Ishikawa (cell line): ENCODE data around the gene HSPB6.
A peak's percentile ranks its signal among the peaks of the same experiment; 100 is the strongest.

Experiments
- CEBPB ChIP-seq: IDR thresholded peaks from 2 replicates; pipeline ENCODE4 v1.6.1; 2012
- CREB1 ChIP-seq: IDR thresholded peaks from 2 replicates; pipeline ENCODE4 v1.6.1; 2012; ENCODE audit warnings: low read depth
- EGR1 ChIP-seq: IDR thresholded peaks from 2 replicates; pipeline ENCODE4 v1.6.1; 2012
- EP300 ChIP-seq: IDR thresholded peaks from 2 replicates; pipeline ENCODE4 v1.6.1; 2012; ENCODE audit warnings: borderline replicate concordance
- FOXM1 ChIP-seq: IDR thresholded peaks from 2 replicates; pipeline ENCODE4 v1.6.1; 2012; ENCODE audit warnings: low read depth, borderline replicate concordance
- MAX ChIP-seq: IDR thresholded peaks from 2 replicates; pipeline ENCODE4 v1.6.1; 2012
- NFIC ChIP-seq: IDR thresholded peaks from 2 replicates; pipeline ENCODE4 v1.6.1; 2012
- RAD21 ChIP-seq: IDR thresholded peaks from 2 replicates; pipeline ENCODE4 v1.6.1; 2012; ENCODE audit warnings: low read depth
- REST ChIP-seq: IDR thresholded peaks from 2 replicates; pipeline ENCODE4 v1.6.1; 2012; ENCODE audit warnings: low read depth, mild to moderate bottlenecking
- TAF1 ChIP-seq: IDR thresholded peaks from 2 replicates; pipeline ENCODE4 v1.6.1; 2012; ENCODE audit warnings: low read depth, mild to moderate bottlenecking
- TCF12 ChIP-seq: IDR thresholded peaks from 2 replicates; pipeline ENCODE4 v1.6.1; 2012; ENCODE audit warnings: low read depth
- TEAD4 ChIP-seq: IDR thresholded peaks from 2 replicates; pipeline ENCODE4 v1.6.1; 2012
- USF1 ChIP-seq: IDR thresholded peaks from 2 replicates; pipeline ENCODE4 v1.6.1; 2012
- YY1 ChIP-seq: IDR thresholded peaks from 2 replicates; pipeline ENCODE4 v1.6.1; 2012; ENCODE audit warnings: low read depth
- ZBTB7A ChIP-seq: IDR thresholded peaks from 2 replicates; pipeline ENCODE4 v1.6.1; 2012; ENCODE audit warnings: low read depth

HSPB6 gene

GRCh38 chr19:35740423-35741202 lies 16.2 kb downstream of the HSPB6 start:
- no peak for TF ChIP-seq FOXM1
- TF ChIP-seq TAF1, result 0 out of 2 replicates have a peak, but pooled peaks have one; percentile 24
- peak; percentile 34; the same call in 1 of the 2 replicates for TF ChIP-seq NFIC
- TF ChIP-seq TEAD4, result peak; percentile 15; the same call in 1 of the 2 replicates
- TF ChIP-seq EP300, result no peak
- no peak for TF ChIP-seq REST
- TF ChIP-seq RAD21, result peak; percentile 9; the same call in 1 of the 2 replicates
- no peak for TF ChIP-seq CREB1
- peak; percentile 89 for TF ChIP-seq CEBPB
- TF ChIP-seq MAX, result peak; percentile 79
- TF ChIP-seq ZBTB7A, result peak; percentile 83; the same call in 1 of the 2 replicates
- TF ChIP-seq USF1, result no peak
- 0 out of 2 replicates have a peak, but pooled peaks have one; percentile 27 for TF ChIP-seq EGR1
- no peak; the same call in 1 of the 2 replicates for TF ChIP-seq TCF12
- no peak for TF ChIP-seq YY1

- TF ChIP-seq EP300, result no peak
- no peak for TF ChIP-seq CEBPB
- no peak for TF ChIP-seq CREB1
- TF ChIP-seq TAF1, result no peak
- TF ChIP-seq YY1, result no peak
- no peak for TF ChIP-seq EGR1
- no peak for TF ChIP-seq ZBTB7A
- no peak for TF ChIP-seq MAX
- TF ChIP-seq NFIC, result no peak
- no peak for TF ChIP-seq USF1
- no peak for TF ChIP-seq TCF12
- no peak for TF ChIP-seq FOXM1
- no peak for TF ChIP-seq REST
- no peak for TF ChIP-seq RAD21
- no peak for TF ChIP-seq TEAD4
Observed at GRCh38 chr19:35740108-35740422, 16.8 kb downstream of the HSPB6 start.

- TF ChIP-seq USF1 (no peak), NFIC (no peak), FOXM1 (no peak), MAX (no peak)
Observed at GRCh38 chr19:35739275-35740107, 17.3 kb downstream of the HSPB6 start.

- TF ChIP-seq CEBPB, result no peak
- TF ChIP-seq RAD21, result no peak
- TF ChIP-seq YY1, result no peak
- TF ChIP-seq USF1, result no peak
- TF ChIP-seq MAX, result no peak
- TF ChIP-seq REST, result no peak
- TF ChIP-seq EP300, result no peak
- TF ChIP-seq NFIC, result no peak
- no peak for TF ChIP-seq TAF1
- no peak for TF ChIP-seq ZBTB7A
- no peak for TF ChIP-seq TCF12
- TF ChIP-seq TEAD4, result no peak
- no peak for TF ChIP-seq FOXM1
- no peak for TF ChIP-seq CREB1
- no peak for TF ChIP-seq EGR1
Observed at GRCh38 chr19:35738887-35739229, 18.0 kb downstream of the HSPB6 start.
